H9 (cell line): ENCODE results near the gene LRP1B. TPM values are rescaled to one million over a fixed set of nuclear protein-coding genes. Genes with fewer than 3 reads are reported as not detected.

ENCODE experiments used
- DNase-seq: peaks from one replicate; pipeline ENCODE4 v3.0.0-alpha.2; 2017
- H2AFZ ChIP-seq: one replicate; pipeline ENCODE4 v1.6.1; 2013; ENCODE audit warnings: mild to moderate bottlenecking, low read length, control low read depth, moderate library complexity
- H2AK5ac ChIP-seq: 2 replicates; pipeline ENCODE4 v1.6.1; 2013; ENCODE audit warnings: low read length, control low read depth, mixed read lengths; ENCODE audit not compliant: insufficient read length
- H2BK120ac ChIP-seq: one replicate; pipeline ENCODE4 v1.6.1; 2013; ENCODE audit warnings: low read depth, mild to moderate bottlenecking, low read length, control low read depth, inconsistent platforms; ENCODE audit not compliant: poor library complexity, severe bottlenecking
- H2BK12ac ChIP-seq: 2 replicates; pipeline ENCODE4 v1.6.1; 2013; ENCODE audit warnings: low read length, control low read depth, mixed read lengths, low read depth; ENCODE audit not compliant: insufficient read length
- H2BK15ac ChIP-seq: 2 replicates; pipeline ENCODE4 v1.6.1; 2013; ENCODE audit warnings: low read depth, low read length, control low read depth
- H2BK20ac ChIP-seq: one replicate; pipeline ENCODE4 v1.6.1; 2013; ENCODE audit warnings: low read depth, mild to moderate bottlenecking, low read length, control low read depth, inconsistent platforms; ENCODE audit not compliant: poor library complexity, severe bottlenecking
- H2BK5ac ChIP-seq: 2 replicates; pipeline ENCODE4 v1.6.1; 2013; ENCODE audit warnings: low read length, control low read depth, mixed read lengths; ENCODE audit not compliant: insufficient read length
- H3K14ac ChIP-seq: 2 replicates; pipeline ENCODE4 v1.6.1; 2013; ENCODE audit warnings: low read length, control low read depth; ENCODE audit not compliant: insufficient read depth
- H3K18ac ChIP-seq: 2 replicates; pipeline ENCODE4 v1.6.1; 2013; ENCODE audit warnings: low read depth, mild to moderate bottlenecking, mixed read lengths, low read length, control low read depth; ENCODE audit not compliant: insufficient read length
- H3K23ac ChIP-seq: 2 replicates; pipeline ENCODE4 v1.6.1; 2013; ENCODE audit warnings: low read length, control low read depth, mixed read lengths, low read depth; ENCODE audit not compliant: insufficient read length
- H3K23me2 ChIP-seq: 2 replicates; pipeline ENCODE4 v1.6.1; 2013; ENCODE audit warnings: low read depth, mild to moderate bottlenecking, mixed read lengths, low read length, control low read depth; ENCODE audit not compliant: insufficient read length, poor library complexity, severe bottlenecking
- H3K27ac ChIP-seq: 2 replicates; pipeline ENCODE4 v1.5.1; 2013; ENCODE audit warnings: low read length, control low read depth, mixed read lengths, low read depth; ENCODE audit not compliant: insufficient read length
- H3K27me3 ChIP-seq: 2 replicates; pipeline ENCODE4 v1.6.1; 2013; ENCODE audit warnings: low read length, control low read depth, inconsistent platforms; ENCODE audit not compliant: insufficient read depth
- H3K4ac ChIP-seq: 2 replicates; pipeline ENCODE4 v1.6.1; 2013; ENCODE audit warnings: low read depth, mild to moderate bottlenecking, control low read depth, inconsistent platforms, low read length, moderate library complexity
- H3K4me1 ChIP-seq: 2 replicates; pipeline ENCODE4 v1.6.1; 2013; ENCODE audit warnings: low read length, control low read depth, inconsistent platforms; ENCODE audit not compliant: insufficient read depth
- H3K4me2 ChIP-seq: 2 replicates; pipeline ENCODE4 v1.6.1; 2013; ENCODE audit warnings: low read length, control low read depth, mixed read lengths; ENCODE audit not compliant: insufficient read length, insufficient read depth
- H3K56ac ChIP-seq: 2 replicates; pipeline ENCODE4 v1.6.1; 2013; ENCODE audit warnings: low read depth, mild to moderate bottlenecking, mixed read lengths, low read length, control low read depth; ENCODE audit not compliant: insufficient read length
- H3K79me1 ChIP-seq: 2 replicates; pipeline ENCODE4 v1.6.1; 2013; ENCODE audit warnings: low read depth, mild to moderate bottlenecking, moderate library complexity, low read length, control low read depth, inconsistent platforms; ENCODE audit not compliant: insufficient read depth, poor library complexity, severe bottlenecking
- H3K79me2 ChIP-seq: 2 replicates; pipeline ENCODE4 v1.6.1; 2013; ENCODE audit warnings: low read length, control low read depth, inconsistent platforms; ENCODE audit not compliant: insufficient read depth
- H3K9ac ChIP-seq: 2 replicates; pipeline ENCODE4 v1.6.1; 2013; ENCODE audit warnings: low read length, control low read depth, mixed read lengths; ENCODE audit not compliant: insufficient read length; ENCODE audit errors: extremely low read depth
- H3K9me3 ChIP-seq: one replicate; pipeline ENCODE4 v1.6.1; 2013; ENCODE audit warnings: low read depth, low read length, inconsistent platforms; ENCODE audit not compliant: control insufficient read depth
- H3T11ph ChIP-seq: one replicate; pipeline ENCODE4 v1.6.1; 2013; ENCODE audit warnings: mild to moderate bottlenecking, low read length, control low read depth, inconsistent platforms
- H4K20me1 ChIP-seq: one replicate; pipeline ENCODE4 v1.6.1; 2013; ENCODE audit not compliant: control insufficient read depth, insufficient read length, insufficient read depth
- H4K5ac ChIP-seq: 2 replicates; pipeline ENCODE4 v1.6.1; 2013; ENCODE audit warnings: low read depth, mild to moderate bottlenecking, mixed read lengths, low read length, control low read depth; ENCODE audit not compliant: insufficient read length
- H4K8ac ChIP-seq: replicated peaks from 2 replicates; pipeline ENCODE4 v1.6.1; 2013; ENCODE audit warnings: low read length, control low read depth, mixed read lengths, low read depth; ENCODE audit not compliant: insufficient read length
- H4K91ac ChIP-seq: 2 replicates; pipeline ENCODE4 v1.6.1; 2013; ENCODE audit warnings: low read depth, mild to moderate bottlenecking, moderate library complexity, mixed read lengths, low read length, control low read depth; ENCODE audit not compliant: insufficient read length
- H3K27ac Mint-ChIP-seq, 3 experiments: 2 replicates in 2 of 3; 3 replicates in 1 of 3; pipeline ENCODE4 v1.8.0; 2020 to 2021; ENCODE audit warnings: mixed read lengths in 3 of 3, mild to moderate bottlenecking in 1 of 3, moderate library complexity in 1 of 3
- H3K27me3 Mint-ChIP-seq: 2 replicates; pipeline ENCODE4 v1.8.0; 2021; ENCODE audit warnings: low read depth, mild to moderate bottlenecking, moderate library complexity, mixed read lengths
- H3K36me3 Mint-ChIP-seq, 3 experiments: 2 replicates in 2 of 3; 3 replicates in 1 of 3; pipeline ENCODE4 v1.8.0; 2020 to 2021; ENCODE audit warnings: low read depth in 3 of 3, mixed read lengths in 3 of 3; ENCODE audit not compliant: insufficient read depth in 1 of 3
- H3K4me1 Mint-ChIP-seq, 2 experiments: 2 replicates each; pipeline ENCODE4 v1.8.0; 2020; ENCODE audit warnings: mixed read lengths in 2 of 2
- H3K4me3 Mint-ChIP-seq, 2 experiments: 2 replicates in 1 of 2; 3 replicates in 1 of 2; pipeline ENCODE4 v1.8.0; 2020 to 2021; ENCODE audit warnings: mild to moderate bottlenecking in 2 of 2, mixed read lengths in 2 of 2, moderate library complexity in 1 of 2
- H3K9me3 Mint-ChIP-seq, 2 experiments: 2 replicates in 1 of 2; 3 replicates in 1 of 2; pipeline ENCODE4 v1.8.0; 2020; ENCODE audit warnings: mild to moderate bottlenecking in 2 of 2, mixed read lengths in 2 of 2, moderate library complexity in 1 of 2
- WGBS: extraction: QIAGEN DNeasy Blood & Tissue Kit; methylation state at CpG from one replicate; pipeline ENCODE4 v1.1.7; 2013; ENCODE audit warnings: missing lambda C conversion rate, low lambda C conversion rate, mixed read lengths; ENCODE audit not compliant: insufficient read length; ENCODE audit errors: extremely low coverage; 5-methylcytosine and 5-hydroxymethylcytosine counted together
- total RNA-seq: library from RNA; stranded (reverse); gene quantifications from 2 replicates; pipeline ENCODE4 v1.2.1, GENCODE V29; 2021
- TF ChIP-seq, protein P1 (sequence below): fragments of 200-600 bp; sonication (generic); conservative IDR thresholded peaks from 3 replicates; pipeline ENCODE4 v1.8.0; 2021; ENCODE audit warnings: antibody characterized with exemption, mild to moderate bottlenecking

LRP1B gene
- total RNA-seq, 1 experiment from 2014 or later: not detected

DNA sequence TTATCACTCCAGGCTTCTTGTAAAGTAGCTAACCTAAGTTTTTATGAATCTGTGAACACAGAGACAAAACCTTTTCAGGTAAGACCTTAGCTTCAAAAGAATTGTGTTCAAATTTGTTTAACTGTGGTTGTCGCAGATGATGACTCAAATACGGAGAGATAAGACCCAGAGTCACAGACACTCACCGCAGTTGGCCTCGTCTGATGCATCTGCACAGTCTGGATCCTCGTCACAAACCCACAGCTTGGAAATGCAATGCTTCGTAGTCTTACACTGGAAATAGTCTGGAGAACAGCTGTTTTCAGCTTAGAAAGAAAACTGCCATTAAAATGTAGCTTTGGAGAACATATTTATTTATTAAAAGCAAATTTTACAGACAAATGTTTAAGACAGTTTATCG, 1688.5 kb downstream of the LRP1B start:
- H2BK5ac ChIP-seq: no peak overlapping the region
- H3K9me3 ChIP-seq: no peaks in the 10 kb centered on the region
- H3K56ac ChIP-seq: no peak overlapping the region
- no CpG with 5 or more reads among the region's 7 CpGs for WGBS
- no peaks in the 10 kb centered on the region for H3K23me2 ChIP-seq
- no peaks in the 10 kb centered on the region for H4K20me1 ChIP-seq
- H2AK5ac ChIP-seq: no peak overlapping the region
- no peak overlapping the region for H3K18ac ChIP-seq
- H2BK20ac ChIP-seq: no peak overlapping the region
- H3T11ph ChIP-seq: no peak overlapping the region
- H3K23ac ChIP-seq: no peak overlapping the region
- H4K91ac ChIP-seq: no peak overlapping the region
- TF ChIP-seq, protein P1, sequence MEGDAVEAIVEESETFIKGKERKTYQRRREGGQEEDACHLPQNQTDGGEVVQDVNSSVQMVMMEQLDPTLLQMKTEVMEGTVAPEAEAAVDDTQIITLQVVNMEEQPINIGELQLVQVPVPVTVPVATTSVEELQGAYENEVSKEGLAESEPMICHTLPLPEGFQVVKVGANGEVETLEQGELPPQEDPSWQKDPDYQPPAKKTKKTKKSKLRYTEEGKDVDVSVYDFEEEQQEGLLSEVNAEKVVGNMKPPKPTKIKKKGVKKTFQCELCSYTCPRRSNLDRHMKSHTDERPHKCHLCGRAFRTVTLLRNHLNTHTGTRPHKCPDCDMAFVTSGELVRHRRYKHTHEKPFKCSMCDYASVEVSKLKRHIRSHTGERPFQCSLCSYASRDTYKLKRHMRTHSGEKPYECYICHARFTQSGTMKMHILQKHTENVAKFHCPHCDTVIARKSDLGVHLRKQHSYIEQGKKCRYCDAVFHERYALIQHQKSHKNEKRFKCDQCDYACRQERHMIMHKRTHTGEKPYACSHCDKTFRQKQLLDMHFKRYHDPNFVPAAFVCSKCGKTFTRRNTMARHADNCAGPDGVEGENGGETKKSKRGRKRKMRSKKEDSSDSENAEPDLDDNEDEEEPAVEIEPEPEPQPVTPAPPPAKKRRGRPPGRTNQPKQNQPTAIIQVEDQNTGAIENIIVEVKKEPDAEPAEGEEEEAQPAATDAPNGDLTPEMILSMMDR: no peak
- Mint-ChIP-seq H3K4me3 (no peak overlapping the region), H3K36me3 (no peaks in the 10 kb centered on the region; a peak in 1 of 7 replicates), H3K4me1 (no peaks in the 10 kb centered on the region), H3K27me3 (no peaks in the 10 kb centered on the region), H3K9me3 (no peaks in the 10 kb centered on the region), H3K27ac (no peak overlapping the region)
- no peak overlapping the region for H3K9ac ChIP-seq
- no peak overlapping the region for H2BK120ac ChIP-seq
- no peak overlapping the region for H3K27ac ChIP-seq
- no peak overlapping the region for H2BK15ac ChIP-seq
- no peak overlapping the region for H3K14ac ChIP-seq
- H3K4ac ChIP-seq: no peak overlapping the region
- no peak for DNase-seq
- no peaks in the 10 kb centered on the region for H3K79me1 ChIP-seq
- H4K5ac ChIP-seq: no peak overlapping the region
- H2BK12ac ChIP-seq: no peak overlapping the region
- H3K79me2 ChIP-seq: no peaks in the 10 kb centered on the region
- no peak overlapping the region for H4K8ac ChIP-seq
- H3K27me3 ChIP-seq: no peaks in the 10 kb centered on the region
- no peak overlapping the region for H3K4me2 ChIP-seq
- H3K4me1 ChIP-seq: no peaks in the 10 kb centered on the region
- no peak overlapping the region for H2AFZ ChIP-seq
